Loucy (cell line): ENCODE data around the gene SYNPR.

Experiments
- H2AFZ ChIP-seq: fragments of 200-600 bp; sonication (generic); 2 replicates; pipeline ENCODE4 v1.6.0; 2016; ENCODE audit warnings: antibody characterized with exemption, mild to moderate bottlenecking, low read length, moderate library complexity
- H3F3A ChIP-seq: fragments of 200-600 bp; 2 replicates; pipeline ENCODE4 v1.6.0; 2016; ENCODE audit warnings: antibody characterized with exemption, low read depth, mild to moderate bottlenecking
- H3K27me3 ChIP-seq: fragments of 200-600 bp; sonication (generic); 2 replicates; pipeline ENCODE4 v1.6.1; 2014; ENCODE audit warnings: low read length, mild to moderate bottlenecking; ENCODE audit not compliant: insufficient read depth, poor library complexity, severe bottlenecking
- H3K36me3 ChIP-seq: fragments of 200-600 bp; sonication (generic); 2 replicates; pipeline ENCODE4 v1.6.1; 2016; ENCODE audit warnings: low read length; ENCODE audit not compliant: insufficient read depth
- H3K4me1 ChIP-seq: fragments of 200-600 bp; sonication (generic); 2 replicates; pipeline ENCODE4 v1.5.1; 2014; ENCODE audit warnings: low read length, mild to moderate bottlenecking; ENCODE audit not compliant: insufficient read depth, poor library complexity, severe bottlenecking
- H3K4me2 ChIP-seq: fragments of 200-600 bp; sonication (generic); 2 replicates; pipeline ENCODE4 v1.6.0; 2014; ENCODE audit warnings: antibody characterized with exemption, low read length, low read depth, mild to moderate bottlenecking; ENCODE audit not compliant: poor library complexity, severe bottlenecking
- H3K4me3 ChIP-seq: fragments of 200-600 bp; sonication (generic); 2 replicates; pipeline ENCODE4 v1.5.1; 2014; ENCODE audit warnings: low read length, mild to moderate bottlenecking, mixed read lengths; ENCODE audit not compliant: poor library complexity, severe bottlenecking
- H3K79me2 ChIP-seq: fragments of 200-600 bp; sonication (generic); 2 replicates; pipeline ENCODE4 v1.6.1; 2014; ENCODE audit warnings: low read length; ENCODE audit not compliant: insufficient read depth
- H3K9ac ChIP-seq: fragments of 200-600 bp; sonication (generic); 2 replicates; pipeline ENCODE4 v1.6.0; 2014; ENCODE audit warnings: mild to moderate bottlenecking, low read depth, low read length, moderate library complexity; ENCODE audit not compliant: poor library complexity, severe bottlenecking
- H3K9me2 ChIP-seq: fragments of 200-600 bp; sonication (generic); replicated peaks from 2 replicates; pipeline ENCODE4 v1.6.1; 2016; ENCODE audit warnings: low read depth, low read length, mixed read lengths
- H3K9me3 ChIP-seq: fragments of 200-600 bp; sonication (generic); 2 replicates; pipeline ENCODE4 v1.6.1; 2014; ENCODE audit warnings: mild to moderate bottlenecking, antibody characterized with exemption, low read length, low read depth; ENCODE audit not compliant: insufficient read depth
- H4K20me1 ChIP-seq: fragments of 200-600 bp; sonication (generic); 2 replicates; pipeline ENCODE4 v1.6.0; 2014; ENCODE audit warnings: antibody characterized with exemption, low read length, mild to moderate bottlenecking; ENCODE audit not compliant: insufficient read depth, poor library complexity, severe bottlenecking
- EZH2phosphoT487 ChIP-seq: fragments of 200-600 bp; IDR thresholded peaks from 2 replicates; pipeline ENCODE4 v1.6.1; 2018; ENCODE audit warnings: antibody characterized with exemption, mild to moderate bottlenecking, moderate library complexity, borderline replicate concordance
- TF ChIP-seq, protein P1 (sequence below): fragments of 200-600 bp; sonication (generic); conservative IDR thresholded peaks from 2 replicates; pipeline ENCODE4 v1.5.1; 2014; ENCODE audit warnings: mild to moderate bottlenecking, antibody characterized with exemption, low read length

SYNPR gene

DNA sequence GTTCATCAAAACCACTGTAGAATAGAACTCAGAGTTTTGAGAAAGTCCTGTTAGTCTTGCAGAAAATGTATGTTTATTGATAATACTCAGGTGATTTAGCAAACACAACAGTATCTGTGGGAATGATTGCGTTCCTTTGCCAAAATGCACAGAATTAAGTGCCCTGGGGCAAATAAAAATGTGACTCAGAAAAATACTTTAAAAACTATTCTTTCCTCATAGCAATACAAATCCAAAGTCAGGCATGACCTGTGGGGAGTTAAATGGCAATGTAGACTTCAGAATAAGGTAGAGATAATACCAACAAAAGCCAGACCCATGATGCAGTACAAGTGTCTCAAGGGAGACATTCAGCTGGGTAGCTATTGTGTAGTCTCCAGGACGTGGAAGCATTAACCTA, 302.0 kb downstream of the SYNPR start:
- Histone ChIP-seq H3K4me1 (no peaks in the 10 kb centered on the region), H3K9me2 (no peaks in the 10 kb centered on the region), H3K9me3 (no peaks in the 10 kb centered on the region; the same call in 1 of the 2 replicates), H3K4me3 (no peak overlapping the region), H3K79me2 (no peaks in the 10 kb centered on the region), H3K36me3 (no peaks in the 10 kb centered on the region), H4K20me1 (no peaks in the 10 kb centered on the region), H3K27me3 (no peaks in the 10 kb centered on the region), H3K9ac (no peak overlapping the region), H3F3A (no peaks in the 10 kb centered on the region), H2AFZ (no peak overlapping the region), H3K4me2 (no peak overlapping the region)
- TF ChIP-seq, protein P1, sequence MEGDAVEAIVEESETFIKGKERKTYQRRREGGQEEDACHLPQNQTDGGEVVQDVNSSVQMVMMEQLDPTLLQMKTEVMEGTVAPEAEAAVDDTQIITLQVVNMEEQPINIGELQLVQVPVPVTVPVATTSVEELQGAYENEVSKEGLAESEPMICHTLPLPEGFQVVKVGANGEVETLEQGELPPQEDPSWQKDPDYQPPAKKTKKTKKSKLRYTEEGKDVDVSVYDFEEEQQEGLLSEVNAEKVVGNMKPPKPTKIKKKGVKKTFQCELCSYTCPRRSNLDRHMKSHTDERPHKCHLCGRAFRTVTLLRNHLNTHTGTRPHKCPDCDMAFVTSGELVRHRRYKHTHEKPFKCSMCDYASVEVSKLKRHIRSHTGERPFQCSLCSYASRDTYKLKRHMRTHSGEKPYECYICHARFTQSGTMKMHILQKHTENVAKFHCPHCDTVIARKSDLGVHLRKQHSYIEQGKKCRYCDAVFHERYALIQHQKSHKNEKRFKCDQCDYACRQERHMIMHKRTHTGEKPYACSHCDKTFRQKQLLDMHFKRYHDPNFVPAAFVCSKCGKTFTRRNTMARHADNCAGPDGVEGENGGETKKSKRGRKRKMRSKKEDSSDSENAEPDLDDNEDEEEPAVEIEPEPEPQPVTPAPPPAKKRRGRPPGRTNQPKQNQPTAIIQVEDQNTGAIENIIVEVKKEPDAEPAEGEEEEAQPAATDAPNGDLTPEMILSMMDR: no peak
- no peak for TF ChIP-seq EZH2phosphoT487

DNA sequence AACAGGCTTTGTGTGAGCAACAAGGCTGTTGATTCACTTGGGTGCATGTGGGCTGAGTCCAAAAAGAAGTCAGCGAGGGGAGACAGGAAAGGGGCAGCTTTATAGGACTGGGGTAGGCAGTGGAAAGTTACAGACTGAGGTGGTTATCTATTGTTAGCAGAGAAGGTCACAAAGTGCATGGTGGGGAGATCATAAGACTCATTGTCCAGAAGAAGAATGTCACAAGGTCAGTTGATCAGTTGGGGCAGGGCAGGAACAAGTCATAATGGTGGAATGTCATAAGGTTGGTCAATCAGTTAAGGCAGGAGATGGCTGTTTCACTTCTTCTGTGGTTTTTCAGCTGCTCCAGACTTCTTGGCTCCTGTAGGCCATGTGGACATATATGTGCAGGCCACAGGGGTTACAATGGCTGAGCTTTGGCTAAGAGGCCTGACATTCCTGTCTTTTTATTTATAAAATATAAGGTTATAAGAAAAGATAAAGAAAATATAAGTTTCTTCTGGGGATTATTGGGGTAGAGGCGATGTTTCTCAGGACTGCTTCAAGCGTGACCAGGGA, 304.9 kb downstream of the SYNPR start:
- H3F3A ChIP-seq: no peaks in the 10 kb centered on the region
- no peak overlapping the region for H2AFZ ChIP-seq
- H3K27me3 ChIP-seq: no peaks in the 10 kb centered on the region
- no peaks in the 10 kb centered on the region for H3K4me1 ChIP-seq
- no peaks in the 10 kb centered on the region; the same call in 1 of the 2 replicates for H3K9me3 ChIP-seq
- no peaks in the 10 kb centered on the region for H3K36me3 ChIP-seq
- no peak overlapping the region for H3K9ac ChIP-seq
- H3K4me2 ChIP-seq: no peak overlapping the region
- no peaks in the 10 kb centered on the region for H4K20me1 ChIP-seq
- no peak overlapping the region for H3K4me3 ChIP-seq
- H3K9me2 ChIP-seq: no peaks in the 10 kb centered on the region
- no peaks in the 10 kb centered on the region for H3K79me2 ChIP-seq
- TF ChIP-seq, protein P1: no peak
- no peak for TF ChIP-seq EZH2phosphoT487

DNA sequence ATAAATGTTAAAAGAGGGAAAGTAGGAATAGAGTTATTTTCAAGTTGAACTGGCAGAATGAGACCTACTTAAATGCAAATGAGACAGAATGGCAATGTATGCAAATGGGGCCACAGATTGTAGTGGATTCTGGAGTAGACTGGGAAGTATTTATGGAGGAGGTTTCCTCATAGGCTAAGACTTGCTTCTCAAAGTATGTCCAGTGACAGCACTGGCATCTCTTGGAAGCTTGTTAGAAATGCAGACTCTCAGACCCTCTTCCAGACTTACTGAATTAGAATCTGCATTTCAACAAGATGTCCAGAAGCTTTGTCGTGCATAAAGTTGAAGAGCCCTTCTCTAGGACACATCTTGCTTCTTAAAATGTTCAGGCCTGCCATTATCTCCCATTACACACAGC, 306.6 kb downstream of the SYNPR start:
- Histone ChIP-seq H3K27me3 (no peaks in the 10 kb centered on the region), H3K36me3 (no peaks in the 10 kb centered on the region), H4K20me1 (no peaks in the 10 kb centered on the region), H3K9me3 (peaks cover 5% of the 10 kb centered on the region; the same call in 1 of the 2 replicates), H3K4me3 (no peak overlapping the region), H3K79me2 (no peaks in the 10 kb centered on the region), H3K4me1 (no peaks in the 10 kb centered on the region), H3K4me2 (no peak overlapping the region), H3F3A (no peaks in the 10 kb centered on the region), H3K9me2 (no peaks in the 10 kb centered on the region), H3K9ac (no peak overlapping the region), H2AFZ (no peak overlapping the region)
- TF ChIP-seq, protein P1: no peak
- TF ChIP-seq EZH2phosphoT487: no peak
